B cell (primary cell): ENCODE results near the gene LIN7A. TPM values are rescaled to one million over a fixed set of nuclear protein-coding genes. Genes with fewer than 3 reads are reported as not detected.

Source experiments
- ATAC-seq: fragments of 200-7000 bp; cut with Tn5 transposase; one replicate; pipeline ENCODE4 v1.10.0; 2021; ENCODE audit warnings: low read depth, mild to moderate bottlenecking, moderate number of reproducible peaks, moderate library complexity
- CTCF ChIA-PET: fragments of 350-600 bp; sonication (Branson Sonifier 250); formaldehyde crosslinking; loops from one replicate; lab custom pipeline; 2021; ENCODE audit warnings: antibody characterized with exemption, inconsistent platforms; lab: Charles Lee
- POLR2A ChIA-PET: fragments of 350-600 bp; sonication (Branson Sonifier 250); formaldehyde crosslinking; loops from one replicate; lab custom pipeline; 2021; ENCODE audit warnings: antibody characterized with exemption; lab: Charles Lee
- DNase-seq: peaks from one replicate; pipeline ENCODE4 v3.0.0; 2013
- H2AFZ ChIP-seq: 2 replicates; pipeline ENCODE4 v1.6.1; 2012; ENCODE audit warnings: mild to moderate bottlenecking, low read depth, low read length; ENCODE audit not compliant: insufficient read depth, poor library complexity, severe bottlenecking
- H3K27ac ChIP-seq, 2 donors: 1 replicate in 1 of 2; 2 replicates in 1 of 2; pipeline ENCODE4 v1.5.1; 2012 to 2013; ENCODE audit warnings: low read length in 2 of 2, mild to moderate bottlenecking in 2 of 2, moderate library complexity in 1 of 2
- H3K27me3 ChIP-seq, 4 experiments: fragments of 200-600 bp in 1 of 4; sonication (generic) in 1 of 4; replicated peaks in 1 of 4; 1 replicate in 2 of 4; 2 replicates in 2 of 4; pipeline versions ENCODE4 v1.6.1 to v1.7.0; 2013 to 2016; ENCODE audit warnings: low read length in 3 of 4, mild to moderate bottlenecking in 2 of 4, mixed read lengths in 1 of 4, moderate library complexity in 1 of 4; ENCODE audit not compliant: insufficient read depth in 4 of 4, control insufficient read depth in 3 of 4; ENCODE audit errors: control extremely low read depth in 1 of 4
- H3K36me3 ChIP-seq, 2 experiments: replicated peaks in 1 of 2; 1 replicate in 1 of 2; 2 replicates in 1 of 2; pipeline versions ENCODE4 v1.6.1 to v1.7.1; 2013; ENCODE audit warnings: low read length in 1 of 2; ENCODE audit not compliant: insufficient read depth in 2 of 2, control insufficient read depth in 1 of 2; ENCODE audit errors: control extremely low read depth in 1 of 2, extremely low read depth in 1 of 2
- H3K4me1 ChIP-seq, 2 donors: fragments of 200-600 bp in 1 of 2; sonication (generic) in 1 of 2; 1 replicate in 1 of 2; 2 replicates in 1 of 2; pipeline versions ENCODE4 v1.5.1 to v1.6.1; 2013 to 2017; ENCODE audit warnings: low read length in 2 of 2; ENCODE audit not compliant: control insufficient read depth in 2 of 2, insufficient read depth in 2 of 2
- H3K4me2 ChIP-seq: replicated peaks from 2 replicates; pipeline ENCODE3; 2012; ENCODE audit warnings: mild to moderate bottlenecking, low read depth, low read length; ENCODE audit not compliant: poor library complexity, severe bottlenecking
- H3K4me3 ChIP-seq, 5 experiments: fragments of 200-600 bp in 1 of 5; sonication (generic) in 1 of 5; 1 replicate in 3 of 5; 2 replicates in 2 of 5; pipeline versions ENCODE4 v1.5.1 to v1.7.0; 2011 to 2016; ENCODE audit warnings: low read length in 4 of 5, mild to moderate bottlenecking in 4 of 5, low read depth in 2 of 5, control low read depth in 1 of 5, moderate library complexity in 1 of 5; ENCODE audit not compliant: insufficient read depth in 1 of 5; ENCODE audit errors: control extremely low read depth in 1 of 5, extremely low read depth in 1 of 5
- H3K79me2 ChIP-seq: fragments of 200-600 bp; sonication (generic); one replicate; pipeline ENCODE4 v1.6.0; 2016; ENCODE audit warnings: low read length; ENCODE audit not compliant: control insufficient read depth, insufficient read depth
- H3K9ac ChIP-seq: fragments of 200-600 bp; sonication (generic); 2 replicates; pipeline ENCODE4 v1.6.1; 2017; ENCODE audit warnings: mild to moderate bottlenecking, low read length, moderate library complexity
- H3K9me3 ChIP-seq, 3 donors: one replicate each; pipeline versions ENCODE4 v1.6.1 to v1.7.1; 2013; ENCODE audit warnings: low read length in 2 of 3; ENCODE audit not compliant: control insufficient read depth in 2 of 3, insufficient read depth in 1 of 3; ENCODE audit errors: control extremely low read depth in 1 of 3
- H4K20me1 ChIP-seq: 2 replicates; pipeline ENCODE4 v1.6.0; 2012; ENCODE audit warnings: mild to moderate bottlenecking, low read length; ENCODE audit not compliant: insufficient read depth, control insufficient read depth, poor library complexity, severe bottlenecking
- H3K27ac Mint-ChIP-seq: one replicate; pipeline ENCODE4 v1.8.0; 2021; ENCODE audit warnings: mixed read lengths
- H3K27me3 Mint-ChIP-seq: one replicate; pipeline ENCODE4 v1.8.0; 2021; ENCODE audit warnings: mixed read lengths
- H3K4me1 Mint-ChIP-seq: one replicate; pipeline ENCODE4 v1.8.0; 2021; ENCODE audit warnings: mixed read lengths
- H3K4me3 Mint-ChIP-seq: one replicate; pipeline ENCODE4 v1.8.0; 2021; ENCODE audit warnings: mixed read lengths
- H3K9me3 Mint-ChIP-seq: one replicate; pipeline ENCODE4 v1.8.0; 2022; ENCODE audit warnings: mixed read lengths; ENCODE audit not compliant: insufficient read depth
- CTCF ChIP-seq: fragments of 200-600 bp; IDR thresholded peaks from one replicate; pipeline ENCODE4 v1.8.0; 2022; ENCODE audit warnings: antibody characterized with exemption, mild to moderate bottlenecking
- EZH2 ChIP-seq: IDR thresholded peaks from 2 replicates; pipeline ENCODE4 v1.6.1; 2012; ENCODE audit warnings: borderline replicate concordance, low read depth, mild to moderate bottlenecking, moderate library complexity, low read length; ENCODE audit not compliant: insufficient read depth, poor library complexity, severe bottlenecking
- WGBS: methylation state at CpG from one replicate; pipeline ENCODE4 v1.1.5; 2013; ENCODE audit warnings: missing lambda C conversion rate; ENCODE audit not compliant: insufficient coverage; 5-methylcytosine and 5-hydroxymethylcytosine counted together
- intact Hi-C: fragments of 100-400 bp; cut with micrococcal nuclease; formaldehyde crosslinking; loops from one replicate; pipeline ENCODE4 v1.10.0; 2022
- polyA plus RNA-seq: library from polyadenylated mRNA; depleted of rRNA; stranded (reverse); fragments of >200 nt; gene quantifications from 2 replicates; pipeline ENCODE4 v1.2.3, GENCODE V29; 2012
- total RNA-seq, 2 donors: library from RNA; stranded (reverse); fragments of 120-200 nt in 1 of 2; gene quantifications; 1 replicate in 1 of 2; 2 replicates in 1 of 2; pipeline versions ENCODE4 v1.2.3 to v1.2.4, GENCODE V29; 2013 to 2022

The LIN7A gene
- total and polyA plus RNA-seq, 2 donors (not counting 1 experiment from before 2014, with no cell fraction given): 0.10 TPM; not detected in 1

- H3K9me3 Mint-ChIP-seq: no peaks in the 10 kb centered on the region
- H3K4me3 ChIP-seq: no peak overlapping the region
- no peaks in the 10 kb centered on the region for H3K79me2 ChIP-seq
- H3K9ac ChIP-seq: no peak overlapping the region
- H3K27me3 ChIP-seq: no peaks in the 10 kb centered on the region
- H3K4me3 Mint-ChIP-seq: no peak overlapping the region
- no peak overlapping the region for H3K4me2 ChIP-seq
- no peaks in the 10 kb centered on the region for H3K27me3 Mint-ChIP-seq
- H3K27ac Mint-ChIP-seq: no peak overlapping the region
- no peaks in the 10 kb centered on the region for H4K20me1 ChIP-seq
- H3K4me1 ChIP-seq: no peaks in the 10 kb centered on the region
- TF ChIP-seq CTCF: no peak
- TF ChIP-seq EZH2: no peak
- no peaks in the 10 kb centered on the region for H3K9me3 ChIP-seq
- ATAC-seq: no peak
- intact Hi-C loops: no loop called here
- H3K4me1 Mint-ChIP-seq: no peaks in the 10 kb centered on the region
- no peak for DNase-seq
- POLR2A ChIA-PET: no interaction called here
- no peak overlapping the region for H2AFZ ChIP-seq
- H3K36me3 ChIP-seq: no peaks in the 10 kb centered on the region
- CTCF ChIA-PET: no interaction called here
- H3K27ac ChIP-seq: no peak overlapping the region
These were observed 122.4 kb downstream of the LIN7A start for GRCh38 chr12:80815351-80815750.

- Mint-ChIP-seq H3K27me3 (no peaks in the 10 kb centered on the region), H3K9me3 (no peaks in the 10 kb centered on the region), H3K4me1 (no peaks in the 10 kb centered on the region), H3K27ac (no peak overlapping the region), H3K4me3 (no peak overlapping the region)
- DNase-seq (no peak), ATAC-seq (no peak)
- TF ChIP-seq CTCF (no peak), EZH2 (no peak)
- Histone ChIP-seq H3K27me3 (no peaks in the 10 kb centered on the region), H3K9me3 (no peaks in the 10 kb centered on the region), H3K4me2 (no peak overlapping the region), H3K79me2 (no peaks in the 10 kb centered on the region), H3K36me3 (no peaks in the 10 kb centered on the region), H4K20me1 (no peaks in the 10 kb centered on the region), H2AFZ (no peak overlapping the region), H3K27ac (no peak overlapping the region), H3K4me1 (no peaks in the 10 kb centered on the region), H3K9ac (no peak overlapping the region), H3K4me3 (no peak overlapping the region)
- POLR2A ChIA-PET: no interaction called here
- WGBS: 100% methylated on average over 3 of the region's 4 CpGs
- intact Hi-C loops: no loop called here
- CTCF ChIA-PET: no interaction called here
These were observed 123.3 kb downstream of the LIN7A start for GRCh38 chr12:80814453-80814852.
